CD4-positive, CD25-positive, alpha-beta regulatory T cell (primary cell): ENCODE results near the gene STK24. TPM values are rescaled to one million over a fixed set of nuclear protein-coding genes. Genes with fewer than 3 reads are reported as not detected.

Experiments
- ATAC-seq, 2 donors: fragments of 150-1000 bp; cut with Tn5 transposase; one replicate each; pipeline ENCODE4 v1.10.0; 2021; ENCODE audit warnings: low read depth in 2 of 2, moderate number of reproducible peaks in 2 of 2, moderate library complexity in 1 of 2
- DNase-seq, 3 donors: peaks; one replicate each; pipeline versions ENCODE4 v3.0.0 to v3.0.0-alpha.2; 2012 to 2022; ENCODE audit warnings: mixed read lengths in 1 of 3
- H3K27ac ChIP-seq: one replicate; pipeline ENCODE4 v1.7.0; 2013; ENCODE audit warnings: mild to moderate bottlenecking, low read length; ENCODE audit not compliant: insufficient read depth, poor library complexity, severe bottlenecking
- H3K27me3 ChIP-seq: one replicate; pipeline ENCODE4 v1.7.0; 2013; ENCODE audit warnings: low read length; ENCODE audit not compliant: control insufficient read depth, insufficient read depth
- H3K36me3 ChIP-seq: one replicate; pipeline ENCODE4 v1.7.0; 2013; ENCODE audit warnings: mild to moderate bottlenecking, low read length, moderate library complexity; ENCODE audit not compliant: control insufficient read depth, insufficient read depth
- H3K4me1 ChIP-seq: 2 replicates; pipeline ENCODE4 v1.7.0; 2013; ENCODE audit warnings: mild to moderate bottlenecking, low read length; ENCODE audit not compliant: insufficient read depth, control insufficient read depth, poor library complexity, severe bottlenecking
- H3K4me3 ChIP-seq: one replicate; pipeline ENCODE4 v1.7.0; 2013; ENCODE audit warnings: low read depth, mild to moderate bottlenecking, low read length, moderate library complexity
- H3K9me3 ChIP-seq, 2 experiments: 1 replicate in 1 of 2; 2 replicates in 1 of 2; pipeline ENCODE4 v1.7.0; 2013; ENCODE audit warnings: low read length in 2 of 2, mild to moderate bottlenecking in 1 of 2, moderate library complexity in 1 of 2; ENCODE audit not compliant: control insufficient read depth in 2 of 2
- H3K27ac Mint-ChIP-seq, 3 donors: one replicate each; pipeline ENCODE4 v1.8.0; 2020 to 2022; ENCODE audit warnings: mild to moderate bottlenecking in 3 of 3, mixed read lengths in 3 of 3, moderate library complexity in 2 of 3
- H3K27me3 Mint-ChIP-seq: one replicate; pipeline ENCODE4 v1.8.0; 2022; ENCODE audit warnings: mild to moderate bottlenecking, mixed read lengths
- H3K36me3 Mint-ChIP-seq: one replicate; pipeline ENCODE4 v1.8.0; 2020; ENCODE audit warnings: mixed read lengths
- H3K4me1 Mint-ChIP-seq, 4 donors: one replicate each; pipeline ENCODE4 v1.8.0; 2020 to 2022; ENCODE audit warnings: mixed read lengths in 4 of 4, mild to moderate bottlenecking in 1 of 4
- H3K4me3 Mint-ChIP-seq, 4 donors: one replicate each; pipeline ENCODE4 v1.8.0; 2020 to 2022; ENCODE audit warnings: mild to moderate bottlenecking in 4 of 4, mixed read lengths in 4 of 4, moderate library complexity in 3 of 4
- H3K9me3 Mint-ChIP-seq, 7 donors: one replicate each; pipeline ENCODE4 v1.8.0; 2020 to 2022; ENCODE audit warnings: mixed read lengths in 7 of 7, mild to moderate bottlenecking in 3 of 7, moderate library complexity in 2 of 7
- polyA plus RNA-seq, 4 donors: library from polyadenylated mRNA; unstranded; fragments of 300-500 nt; fragmentation: Illumina TruSeq; gene quantifications; one replicate each; pipeline ENCODE4 v1.2.3, GENCODE V29; 2021
- total RNA-seq: library from RNA; stranded (reverse); gene quantifications from one replicate; pipeline ENCODE4 v1.2.3, GENCODE V29; 2022

The STK24 gene
- total and polyA plus RNA-seq, 5 donors from 2014 or later = 26.7 to 141 (median 54.1) TPM

- H3K27me3 ChIP-seq = no peaks in the 10 kb centered on the region
- peaks cover 23% of the 10 kb centered on the region for H3K36me3 ChIP-seq
- Mint-ChIP-seq H3K27ac (peak overlapping the region in 2 of 3 donors; percentile 45 to 74), H3K4me3 (peak overlapping the region in 1 of 4 donors; percentile 79), H3K36me3 (peaks cover 4% of the 10 kb centered on the region), H3K4me1 (peaks cover 49 to 82% (median 65%) of the 10 kb centered on the region in 4 donors), H3K27me3 (no peaks in the 10 kb centered on the region), H3K9me3 (no peaks in the 10 kb centered on the region)
- H3K4me3 ChIP-seq = no peak overlapping the region
- no peaks in the 10 kb centered on the region for H3K9me3 ChIP-seq
- no peak for ATAC-seq
- no peak overlapping the region for H3K27ac ChIP-seq
- H3K4me1 ChIP-seq = peaks cover 53% of the 10 kb centered on the region
- DNase-seq = no peak
These were observed 86.6 kb downstream of the STK24 start for GRCh38 chr13:98490195-98490836.

GRCh38 chr13:98489446-98490194, 87.3 kb downstream of the STK24 start:
- H3K4me1 ChIP-seq = peaks cover 60% of the 10 kb centered on the region

GRCh38 chr13:98488736-98489135, 88.2 kb downstream of the STK24 start:
- H3K9me3 Mint-ChIP-seq = no peaks in the 10 kb centered on the region
- no peaks in the 10 kb centered on the region for H3K9me3 ChIP-seq
- H3K4me3 ChIP-seq = no peak overlapping the region
- H3K36me3 Mint-ChIP-seq = peaks cover 4% of the 10 kb centered on the region
- H3K4me1 Mint-ChIP-seq = peaks cover 50 to 93% (median 75%) of the 10 kb centered on the region in 4 donors
- DNase-seq (no peak), ATAC-seq (no peak)
- H3K27me3 Mint-ChIP-seq = no peaks in the 10 kb centered on the region
- H3K4me1 ChIP-seq = peaks cover 69% of the 10 kb centered on the region
- H3K27ac Mint-ChIP-seq = peak overlapping the region; percentile 73 to 82 (median 78)
- peaks cover 14% of the 10 kb centered on the region for H3K36me3 ChIP-seq
- peak overlapping the region in 2 of 4 donors; percentile 27 to 28 for H3K4me3 Mint-ChIP-seq
- no peaks in the 10 kb centered on the region for H3K27me3 ChIP-seq
- H3K27ac ChIP-seq = no peak overlapping the region

More at GRCh38 chr13:98489446-98490194, 87.3 kb downstream of the STK24 start:
- Mint-ChIP-seq H3K27ac (peak overlapping the region; percentile 13 to 82 (median 45)), H3K4me3 (peak overlapping the region in 1 of 4 donors; percentile 79), H3K36me3 (peaks cover 4% of the 10 kb centered on the region), H3K4me1 (peaks cover 49 to 89% (median 70%) of the 10 kb centered on the region in 4 donors), H3K9me3 (no peaks in the 10 kb centered on the region), H3K27me3 (no peaks in the 10 kb centered on the region)
- H3K36me3 ChIP-seq = peaks cover 18% of the 10 kb centered on the region
- DNase-seq (no peak), ATAC-seq (no peak)
- H3K4me3 ChIP-seq = no peak overlapping the region
- no peak overlapping the region for H3K27ac ChIP-seq
- H3K27me3 ChIP-seq = no peaks in the 10 kb centered on the region
- H3K9me3 ChIP-seq = no peaks in the 10 kb centered on the region

GRCh38 chr13:98487522-98487921, 89.4 kb downstream of the STK24 start:
- no peaks in the 10 kb centered on the region for H3K27me3 ChIP-seq
- H3K27ac Mint-ChIP-seq = peak overlapping the region in 2 of 3 donors; percentile 67 to 89
- no peak for ATAC-seq
- no peak overlapping the region for H3K27ac ChIP-seq
- H3K4me1 Mint-ChIP-seq = peaks cover 40 to 94% (median 70%) of the 10 kb centered on the region in 4 donors
- peaks cover 76% of the 10 kb centered on the region for H3K4me1 ChIP-seq
- H3K4me3 ChIP-seq = no peak overlapping the region
- no peaks in the 10 kb centered on the region for H3K9me3 Mint-ChIP-seq
- peaks cover 4% of the 10 kb centered on the region for H3K36me3 Mint-ChIP-seq
- peak overlapping the region in 1 of 4 donors; percentile 5 for H3K4me3 Mint-ChIP-seq
- H3K9me3 ChIP-seq = no peaks in the 10 kb centered on the region
- peaks cover 13% of the 10 kb centered on the region for H3K36me3 ChIP-seq
- H3K27me3 Mint-ChIP-seq = no peaks in the 10 kb centered on the region
- DNase-seq = no peak

GRCh38 chr13:98487016-98487415, 89.9 kb downstream of the STK24 start:
- H3K27me3 Mint-ChIP-seq = no peaks in the 10 kb centered on the region
- no peaks in the 10 kb centered on the region for H3K27me3 ChIP-seq
- peaks cover 75% of the 10 kb centered on the region for H3K4me1 ChIP-seq
- peak overlapping the region; percentile 51 to 67 (median 54) for H3K27ac Mint-ChIP-seq
- H3K36me3 ChIP-seq = peaks cover 17% of the 10 kb centered on the region
- H3K9me3 ChIP-seq = no peaks in the 10 kb centered on the region
- no peaks in the 10 kb centered on the region for H3K9me3 Mint-ChIP-seq
- H3K4me3 ChIP-seq = no peak overlapping the region
- peak overlapping the region in 1 of 4 donors; percentile 44 for H3K4me3 Mint-ChIP-seq
- ATAC-seq (no peak), DNase-seq (no peak)
- peaks cover 40 to 93% (median 65%) of the 10 kb centered on the region in 4 donors for H3K4me1 Mint-ChIP-seq
- peaks cover 4% of the 10 kb centered on the region for H3K36me3 Mint-ChIP-seq
- H3K27ac ChIP-seq = no peak overlapping the region

- peaks cover 78% of the 10 kb centered on the region for H3K4me1 ChIP-seq
- peaks cover 23% of the 10 kb centered on the region for H3K36me3 ChIP-seq
- Mint-ChIP-seq H3K9me3 (no peaks in the 10 kb centered on the region), H3K27ac (peak overlapping the region in 2 of 3 donors; percentile 51 to 67), H3K27me3 (no peaks in the 10 kb centered on the region), H3K36me3 (peaks cover 6% of the 10 kb centered on the region), H3K4me1 (peaks cover 39 to 94% (median 63%) of the 10 kb centered on the region in 4 donors), H3K4me3 (peak overlapping the region in 1 of 4 donors; percentile 44)
- ATAC-seq (no peak), DNase-seq (no peak)
- H3K27ac ChIP-seq = no peak overlapping the region
- no peak overlapping the region for H3K4me3 ChIP-seq
- H3K27me3 ChIP-seq = no peaks in the 10 kb centered on the region
- no peaks in the 10 kb centered on the region for H3K9me3 ChIP-seq
These were observed 90.5 kb downstream of the STK24 start for GRCh38 chr13:98486412-98486811.

- Histone ChIP-seq H3K27me3 (no peaks in the 10 kb centered on the region), H3K36me3 (peaks cover 29% of the 10 kb centered on the region), H3K4me1 (peaks cover 79% of the 10 kb centered on the region), H3K27ac (peak overlapping the region; percentile 57), H3K9me3 (no peaks in the 10 kb centered on the region), H3K4me3 (peak overlapping the region; percentile 31)
- Mint-ChIP-seq H3K4me1 (peaks cover 41 to 94% (median 66%) of the 10 kb centered on the region in 4 donors), H3K36me3 (peaks cover 10% of the 10 kb centered on the region), H3K27ac (peak overlapping the region; percentile 78 to 98 (median 92)), H3K4me3 (peak overlapping the region in 3 of 4 donors; percentile 49 to 71 (median 71)), H3K27me3 (no peaks in the 10 kb centered on the region), H3K9me3 (no peaks in the 10 kb centered on the region)
- DNase-seq = no peak
- ATAC-seq = no peak
These were observed 91.3 kb downstream of the STK24 start for GRCh38 chr13:98485561-98485960.
